Activated T-helper 2 cell treated with anti-CD3 and anti-CD28 coated beads, Interferon-gamma antibody, Interleukin-2, Interleukin-4, amounts not matched to agents 10 μg/mL and 5 μg/mL and 100 μg/mL, durations not matched to agents 14 hours and 24 hours and 36 hours (primary cell): ENCODE data around the gene TREML1. TPM values are rescaled to one million over a fixed set of nuclear protein-coding genes. Genes with fewer than 3 reads are reported as not detected.
A peak's percentile ranks its signal among the peaks of the same experiment; 100 is the strongest.

Source experiments
- DNase-seq: peaks from one replicate; pipeline ENCODE4 v3.0.0; 2021; ENCODE audit warnings: low spot score
- H3K27ac Mint-ChIP-seq: one replicate; pipeline ENCODE4 v1.8.0; 2021; ENCODE audit warnings: mixed read lengths
- H3K27me3 Mint-ChIP-seq: one replicate; pipeline ENCODE4 v1.8.0; 2021; ENCODE audit warnings: low read depth, mixed read lengths
- H3K36me3 Mint-ChIP-seq: one replicate; pipeline ENCODE4 v1.8.0; 2021; ENCODE audit warnings: low read depth, mixed read lengths
- H3K4me1 Mint-ChIP-seq: one replicate; pipeline ENCODE4 v1.8.0; 2021; ENCODE audit warnings: low read depth, mixed read lengths
- H3K4me3 Mint-ChIP-seq: one replicate; pipeline ENCODE4 v1.8.0; 2021; ENCODE audit warnings: low read depth, mild to moderate bottlenecking, moderate library complexity, mixed read lengths
- H3K9me3 Mint-ChIP-seq: one replicate; pipeline ENCODE4 v1.8.0; 2021; ENCODE audit warnings: mixed read lengths
- intact Hi-C: fragments of 100-400 bp; cut with micrococcal nuclease; formaldehyde crosslinking; loops from one replicate; pipeline ENCODE4 v1.15.1; 2023
- total RNA-seq: library from RNA; stranded (reverse); gene quantifications from 2 replicates; pipeline ENCODE4 v1.2.3, GENCODE V29; 2022

Gene TREML1, protein sequence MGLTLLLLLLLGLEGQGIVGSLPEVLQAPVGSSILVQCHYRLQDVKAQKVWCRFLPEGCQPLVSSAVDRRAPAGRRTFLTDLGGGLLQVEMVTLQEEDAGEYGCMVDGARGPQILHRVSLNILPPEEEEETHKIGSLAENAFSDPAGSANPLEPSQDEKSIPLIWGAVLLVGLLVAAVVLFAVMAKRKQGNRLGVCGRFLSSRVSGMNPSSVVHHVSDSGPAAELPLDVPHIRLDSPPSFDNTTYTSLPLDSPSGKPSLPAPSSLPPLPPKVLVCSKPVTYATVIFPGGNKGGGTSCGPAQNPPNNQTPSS
- not detected in 2 replicates for total RNA-seq

- peaks cover 15% of the 10 kb centered on the region for H3K27me3 Mint-ChIP-seq
- peaks cover 10% of the 10 kb centered on the region for H3K4me1 Mint-ChIP-seq
These were observed at the start of gene TREML1 for GRCh38 chr6:41153992-41154625. TSS of gene TREML1 (minus strand) at chr6:41154347. CDS start at chr6:41154288, 59 bp downstream.

DNA sequence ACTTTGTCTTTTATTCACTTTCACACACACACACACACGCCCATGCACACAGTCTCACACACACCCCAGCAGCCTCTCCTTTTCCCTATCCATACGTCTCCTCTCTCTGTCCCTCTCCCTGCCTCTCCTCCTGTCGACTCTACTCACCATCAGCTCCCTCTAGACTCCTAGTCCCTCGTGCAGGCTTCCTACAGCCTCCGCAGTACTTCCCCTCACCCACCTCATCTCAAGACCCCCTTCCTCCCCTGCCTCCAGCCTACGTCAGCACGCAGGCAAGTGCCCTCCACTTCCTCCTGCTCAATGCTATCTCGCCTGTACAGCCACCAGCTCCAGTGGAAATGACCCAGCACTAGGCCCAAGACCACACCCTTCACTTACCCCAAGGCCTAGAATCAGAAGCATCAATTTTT, 47.6 kb upstream of the TREML1 start:
- peak overlapping the region; percentile 76 for H3K4me3 Mint-ChIP-seq
- intact Hi-C loops, result no loop called here
- H3K27me3 Mint-ChIP-seq, result peaks cover 1% of the 10 kb centered on the region
- H3K9me3 Mint-ChIP-seq, result peaks cover 7% of the 10 kb centered on the region
- H3K27ac Mint-ChIP-seq, result peak overlapping the region; percentile 95
- H3K4me1 Mint-ChIP-seq, result peaks cover 42% of the 10 kb centered on the region
- no peak for DNase-seq
- H3K36me3 Mint-ChIP-seq, result peaks cover 19% of the 10 kb centered on the region

More at GRCh38 chr6:41153992-41154625, at the start of gene TREML1:
- H3K27ac Mint-ChIP-seq, result no peak within 1 kb of the TSS
- no peaks in the 10 kb centered on the region for H3K36me3 Mint-ChIP-seq
- no peak within 1 kb of the TSS for H3K4me3 Mint-ChIP-seq
- intact Hi-C loops, result no loop called here
- H3K9me3 Mint-ChIP-seq, result no peaks in the 10 kb centered on the region
- no peak for DNase-seq

DNA sequence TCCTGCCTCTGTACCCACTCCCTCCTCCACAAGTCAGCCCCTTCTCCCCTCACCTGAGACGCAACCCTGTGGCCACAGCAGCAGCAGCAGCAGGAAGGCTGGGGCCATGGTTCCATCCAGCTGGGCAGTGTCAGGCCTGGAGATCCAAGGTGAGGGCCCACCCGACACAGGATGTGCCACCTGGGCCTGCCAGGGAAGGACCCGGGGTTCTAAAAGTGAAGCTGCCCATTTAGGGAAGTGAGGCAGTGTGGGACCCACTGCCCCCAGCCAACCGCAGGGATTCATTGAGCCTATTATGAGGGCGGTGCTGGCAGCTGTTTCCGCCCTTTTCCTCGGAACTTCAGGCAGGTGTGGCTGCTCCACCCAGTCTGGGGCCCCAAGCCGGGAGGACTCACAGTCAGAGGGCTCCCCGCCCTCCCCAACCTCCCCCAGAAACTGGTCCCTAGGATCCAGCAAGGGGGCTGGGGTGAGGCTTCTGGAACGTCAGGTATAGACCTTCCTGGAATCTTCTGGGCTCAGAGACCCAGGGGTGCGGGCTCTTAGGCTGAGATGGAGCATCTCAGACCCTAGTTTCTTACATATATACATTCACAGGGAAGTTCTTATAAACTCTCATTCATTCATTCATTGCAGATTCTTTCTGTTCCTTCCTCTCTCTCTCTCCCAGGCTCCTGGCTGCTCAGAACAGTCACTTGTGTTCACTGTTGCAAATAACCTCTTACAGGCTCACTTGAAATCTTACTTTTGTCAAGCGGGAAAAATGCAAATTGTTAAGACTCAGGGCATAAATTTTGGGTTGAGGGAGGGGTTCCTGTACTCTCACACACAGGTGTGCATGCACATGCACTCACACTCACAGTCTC, 47.0 kb upstream of the TREML1 start, which contains the start of gene TREML2:
Gene TREML2 (minus strand): TSS at position 249 of the 863 bp plus-strand sequence. CDS start 141 bp downstream, at position 108.
- Mint-ChIP-seq H3K27ac (peak within 1 kb of the TSS; percentile 95), H3K4me1 (peaks cover 46% of the 10 kb centered on the region), H3K4me3 (peak within 1 kb of the TSS; percentile 76), H3K9me3 (peaks cover 4% of the 10 kb centered on the region), H3K36me3 (peaks cover 25% of the 10 kb centered on the region), H3K27me3 (peaks cover 1% of the 10 kb centered on the region)
- intact Hi-C loops, result no loop called here
- DNase-seq, result peak; percentile 26

GRCh38 chr6:41200296-41200900, 46.3 kb upstream of the TREML1 start:
- DNase-seq, result peak; percentile 66
- H3K9me3 Mint-ChIP-seq, result peaks cover 4% of the 10 kb centered on the region
- H3K4me3 Mint-ChIP-seq, result peak overlapping the region; percentile 76
- peaks cover 29% of the 10 kb centered on the region for H3K36me3 Mint-ChIP-seq
- peaks cover 48% of the 10 kb centered on the region for H3K4me1 Mint-ChIP-seq
- peaks cover 1% of the 10 kb centered on the region for H3K27me3 Mint-ChIP-seq
- peak overlapping the region; percentile 95 for H3K27ac Mint-ChIP-seq
- intact Hi-C loops, result no loop called here

GRCh38 chr6:41199552-41200246, 45.6 kb upstream of the TREML1 start:
- peaks cover 36% of the 10 kb centered on the region for H3K36me3 Mint-ChIP-seq
- peak; percentile 23 for DNase-seq
- H3K4me1 Mint-ChIP-seq, result peaks cover 53% of the 10 kb centered on the region
- H3K9me3 Mint-ChIP-seq, result no peaks in the 10 kb centered on the region
- intact Hi-C loops, result no loop called here
- no peaks in the 10 kb centered on the region for H3K27me3 Mint-ChIP-seq
- peak overlapping the region; percentile 76 for H3K4me3 Mint-ChIP-seq
- peak overlapping the region; percentile 95 for H3K27ac Mint-ChIP-seq

DNA sequence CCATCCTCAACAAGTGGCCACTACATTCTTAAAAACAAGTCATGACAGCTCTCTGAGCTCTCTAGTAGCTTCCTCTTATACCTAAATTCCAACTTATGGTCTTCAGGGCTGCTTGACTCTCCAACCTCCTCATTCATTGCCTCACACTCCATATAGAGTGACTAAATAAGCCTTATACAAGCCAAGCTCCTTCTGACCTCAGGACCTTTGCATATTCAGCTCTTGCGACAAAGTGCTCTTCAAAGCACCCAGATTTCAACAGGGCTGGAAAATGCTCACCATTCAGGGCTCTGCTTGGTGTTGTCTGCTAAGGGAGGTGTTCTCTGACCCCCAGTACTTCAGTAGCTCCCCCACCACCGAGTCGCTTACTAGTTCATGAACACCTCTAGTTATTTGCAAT, 43.1 kb upstream of the TREML1 start:
- peaks cover 52% of the 10 kb centered on the region for H3K4me1 Mint-ChIP-seq
- intact Hi-C loops, result no loop called here
- DNase-seq, result no peak
- no peak overlapping the region for H3K4me3 Mint-ChIP-seq
- no peaks in the 10 kb centered on the region for H3K27me3 Mint-ChIP-seq
- H3K9me3 Mint-ChIP-seq, result no peaks in the 10 kb centered on the region
- H3K27ac Mint-ChIP-seq, result no peak overlapping the region
- peaks cover 54% of the 10 kb centered on the region for H3K36me3 Mint-ChIP-seq

DNA sequence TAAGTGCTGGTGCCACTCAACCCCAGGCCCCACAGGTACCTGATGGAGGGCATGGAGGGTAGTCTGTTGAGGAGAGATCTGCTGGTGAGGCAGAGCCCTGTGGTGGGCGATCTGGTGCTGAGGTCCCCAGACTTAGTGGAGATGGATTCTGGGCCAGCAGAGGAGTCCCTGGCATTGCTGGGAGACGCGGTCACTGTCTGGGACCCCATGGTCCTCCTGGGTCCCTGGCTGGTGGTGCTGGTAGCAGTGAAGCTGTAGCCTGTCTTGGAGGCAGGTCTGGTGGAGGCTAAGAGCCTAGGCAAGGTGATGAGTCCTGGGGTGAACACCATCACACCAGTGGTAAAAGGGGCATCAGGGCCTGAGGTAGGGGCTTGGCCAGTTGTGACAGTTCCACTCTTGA, 40.2 kb upstream of the TREML1 start:
- intact Hi-C loops, result loop anchor here (5.0 kb wide), 1 partner anchor 123 kb away; no protein-coding TSS in a partner anchor
- no peaks in the 10 kb centered on the region for H3K27me3 Mint-ChIP-seq
- H3K9me3 Mint-ChIP-seq, result peaks cover 9% of the 10 kb centered on the region
- DNase-seq, result no peak
- H3K36me3 Mint-ChIP-seq, result peaks cover 74% of the 10 kb centered on the region
- H3K4me3 Mint-ChIP-seq, result no peak overlapping the region
- H3K4me1 Mint-ChIP-seq, result peaks cover 27% of the 10 kb centered on the region
- H3K27ac Mint-ChIP-seq, result no peak overlapping the region

DNA sequence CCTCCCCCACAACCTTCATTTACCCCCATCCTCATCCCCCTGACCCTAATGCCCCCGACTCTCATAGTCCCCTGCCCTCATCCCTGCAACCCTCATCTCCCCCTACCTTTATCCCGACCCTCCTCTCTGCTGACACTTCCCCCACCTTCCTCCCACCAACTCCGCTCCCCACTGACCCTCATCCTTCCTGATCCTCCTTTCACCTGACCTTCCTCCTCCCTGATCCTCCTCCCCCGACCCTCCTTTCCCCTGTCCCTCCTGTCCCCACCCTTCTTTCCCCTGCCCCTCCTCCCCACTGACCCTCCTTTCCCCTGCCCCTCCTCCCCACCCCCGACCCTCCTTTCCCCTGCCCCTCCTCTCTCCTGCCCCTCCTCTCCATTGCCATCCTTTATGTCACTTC, 39.7 kb upstream of the TREML1 start:
- intact Hi-C loops, result loop anchor here (5.0 kb wide), 1 partner anchor 123 kb away; no protein-coding TSS in a partner anchor
- Mint-ChIP-seq H3K9me3 (peaks cover 11% of the 10 kb centered on the region), H3K36me3 (peaks cover 74% of the 10 kb centered on the region), H3K27me3 (no peaks in the 10 kb centered on the region), H3K4me1 (peaks cover 24% of the 10 kb centered on the region), H3K4me3 (no peak overlapping the region), H3K27ac (no peak overlapping the region)
- no peak for DNase-seq

- Mint-ChIP-seq H3K4me1 (peaks cover 27% of the 10 kb centered on the region), H3K27ac (no peak overlapping the region), H3K36me3 (peaks cover 72% of the 10 kb centered on the region), H3K4me3 (no peak overlapping the region), H3K27me3 (no peaks in the 10 kb centered on the region), H3K9me3 (peaks cover 11% of the 10 kb centered on the region)
- intact Hi-C loops, result loop anchor here (5.0 kb wide), 1 partner anchor 124 kb away; no protein-coding TSS in a partner anchor
- no peak for DNase-seq
These were observed 39.1 kb upstream of the TREML1 start for GRCh38 chr6:41193171-41193734.

- H3K4me1 Mint-ChIP-seq, result peaks cover 23% of the 10 kb centered on the region
- H3K27me3 Mint-ChIP-seq, result no peaks in the 10 kb centered on the region
- H3K27ac Mint-ChIP-seq, result no peak overlapping the region
- no peak for DNase-seq
- H3K9me3 Mint-ChIP-seq, result peaks cover 11% of the 10 kb centered on the region
- H3K36me3 Mint-ChIP-seq, result peaks cover 57% of the 10 kb centered on the region
- H3K4me3 Mint-ChIP-seq, result no peak overlapping the region
- intact Hi-C loops, result loop anchor here (5.0 kb wide), 1 partner anchor 126 kb away; no protein-coding TSS in a partner anchor
These were observed 37.4 kb upstream of the TREML1 start for GRCh38 chr6:41191569-41191968.

DNA sequence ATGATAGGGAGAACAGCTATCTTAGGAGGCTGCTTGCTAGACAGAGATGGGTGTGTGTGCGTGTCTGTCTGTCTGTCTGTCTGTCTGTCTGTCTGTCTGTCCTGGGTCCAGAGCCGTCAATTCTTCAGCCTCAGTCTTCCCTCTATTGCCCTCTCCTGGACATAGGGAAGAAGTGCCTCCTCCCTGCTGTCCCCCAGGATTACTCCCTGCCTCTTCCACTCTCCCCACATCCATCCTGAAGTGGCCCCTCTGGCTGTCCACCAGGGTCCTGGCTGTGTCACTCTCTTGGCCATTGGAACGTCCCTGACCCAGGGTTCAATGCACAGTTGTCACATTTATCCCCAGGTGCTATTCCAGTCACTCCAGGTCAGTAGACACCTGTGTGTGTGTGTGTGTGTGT, 36.6 kb upstream of the TREML1 start:
- Mint-ChIP-seq H3K4me1 (peaks cover 24% of the 10 kb centered on the region), H3K9me3 (peaks cover 11% of the 10 kb centered on the region), H3K4me3 (no peak overlapping the region), H3K27ac (no peak overlapping the region), H3K27me3 (no peaks in the 10 kb centered on the region), H3K36me3 (peaks cover 52% of the 10 kb centered on the region)
- no peak for DNase-seq
- intact Hi-C loops, result loop anchor here (5.0 kb wide), 1 partner anchor 127 kb away; no protein-coding TSS in a partner anchor
